GM18511 (cell line): Measurements from ENCODE around the gene VPS8.
"Not testable (repeated sequence)": the region's sequence is repeated elsewhere in the genome, so short reads cannot be mapped to it uniquely, and the experiment has no call there.

ENCODE experiments used
- ATAC-seq: cut with Tn5 transposase; IDR thresholded peaks from one replicate; pipeline ENCODE4 v1.9.1; 2021; ENCODE audit warnings: mild to moderate bottlenecking, moderate library complexity; ENCODE audit not compliant: unreplicated experiment

VPS8 gene

DNA sequence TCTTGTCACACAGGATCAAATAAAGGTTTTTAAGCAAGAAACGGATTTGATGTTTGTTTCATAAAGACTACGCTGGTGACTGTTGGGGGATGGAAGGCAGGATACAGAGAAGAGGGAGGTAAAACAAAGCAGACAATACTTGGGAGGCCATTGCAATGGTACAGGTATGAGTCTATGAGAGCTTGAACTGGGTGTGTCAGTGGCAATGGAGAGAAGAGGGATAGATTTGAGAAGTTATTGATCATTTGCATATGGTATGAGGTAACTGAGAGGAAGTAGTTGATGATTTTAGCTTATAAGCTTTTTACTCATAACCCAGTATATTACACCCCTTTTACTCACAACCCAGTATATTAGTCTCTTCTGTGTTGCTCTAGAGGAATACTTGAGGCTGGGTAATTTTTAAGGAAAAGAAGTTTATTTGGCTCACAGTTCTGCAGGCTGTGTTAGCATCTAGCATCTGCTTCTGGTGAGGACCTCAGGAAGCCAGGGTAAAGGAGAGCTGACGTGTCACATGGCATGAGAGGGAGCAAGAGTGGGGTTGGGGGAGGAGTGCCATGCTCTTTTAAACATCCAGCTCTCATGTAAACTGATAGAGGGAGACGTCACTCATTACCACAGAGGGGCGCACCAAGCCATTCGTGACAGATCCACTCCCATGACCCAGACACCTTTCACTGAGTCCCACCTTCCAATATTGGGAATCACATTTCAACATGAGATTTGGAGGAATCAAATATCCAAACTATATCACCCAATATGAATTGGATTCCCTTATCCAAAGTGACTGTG is 153.9 kb downstream of the VPS8 start:
- ATAC-seq = no peak

DNA sequence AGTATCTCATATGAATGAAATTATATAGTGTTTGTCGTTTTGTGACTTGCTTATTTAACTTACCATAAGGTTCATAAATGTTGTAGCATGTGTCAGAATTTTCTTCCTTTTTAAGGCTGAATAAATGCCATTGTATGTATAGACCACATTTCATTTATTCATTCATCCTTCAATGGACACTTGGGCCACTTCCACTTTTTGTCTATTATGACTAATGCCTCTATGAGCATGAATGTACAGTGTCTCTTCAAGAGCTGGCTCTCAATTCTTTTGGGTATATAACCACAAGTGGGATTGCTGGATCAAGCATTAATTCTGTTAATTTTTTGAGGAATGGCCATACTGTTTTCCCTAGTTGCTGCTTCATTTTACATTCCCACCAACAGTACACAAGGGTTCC is 156.1 kb downstream of the VPS8 start:
- no peak for ATAC-seq

GRCh38 chr3:184970186-184970585 is 158.2 kb downstream of the VPS8 start:
- ATAC-seq = no peak

- no peak for ATAC-seq
Measured at GRCh38 chr3:184977796-184978195, 165.8 kb downstream of the VPS8 start.

- ATAC-seq = no peak
Measured at GRCh38 chr3:184981071-184981470, 169.1 kb downstream of the VPS8 start.

DNA sequence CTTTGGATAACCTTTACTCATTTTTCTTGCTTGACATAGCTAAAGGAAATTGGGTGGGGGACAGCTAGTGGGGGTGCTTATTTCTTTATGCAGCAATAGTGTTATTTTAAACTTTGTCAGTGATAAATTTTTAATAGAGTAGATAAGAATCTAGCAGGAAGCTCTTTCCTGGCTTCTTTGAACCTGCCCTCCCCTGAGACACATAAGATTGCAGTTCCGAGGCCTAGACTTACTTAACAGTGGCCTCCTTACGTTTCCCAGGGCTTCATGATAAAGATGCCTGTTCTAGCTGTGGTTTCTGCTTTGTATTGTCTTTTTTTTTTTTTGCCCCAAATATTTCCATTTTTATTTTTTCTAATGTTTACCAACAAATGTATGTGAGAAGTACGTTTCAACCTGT is 170.1 kb downstream of the VPS8 start:
- ATAC-seq = no peak

- ATAC-seq = no peak
Measured at GRCh38 chr3:184985586-184985985, 173.6 kb downstream of the VPS8 start.

GRCh38 chr3:184986366-184986889 is 174.5 kb downstream of the VPS8 start:
- ATAC-seq = no peak

GRCh38 chr3:184993394-184993793 is 181.4 kb downstream of the VPS8 start:
- no peak for ATAC-seq

DNA sequence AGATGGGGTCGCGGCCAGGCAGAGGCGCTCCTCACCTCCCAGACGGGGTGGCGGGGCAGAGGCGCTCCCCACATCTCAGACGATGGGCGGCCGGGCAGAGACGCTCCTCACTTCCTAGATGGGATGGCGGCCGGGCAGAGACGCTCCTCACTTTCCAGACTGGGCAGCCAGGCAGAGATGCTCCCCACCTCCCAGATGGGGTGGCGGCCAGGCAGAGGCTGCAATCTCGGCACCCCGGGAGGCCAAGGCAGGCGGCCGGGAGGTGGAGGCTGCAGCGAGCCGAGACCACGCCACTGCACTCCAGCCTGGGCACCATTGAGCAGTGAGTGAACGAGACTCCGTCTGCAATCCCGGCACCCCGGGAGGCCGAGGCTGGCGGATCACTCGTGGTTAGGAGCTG is 191.9 kb downstream of the VPS8 start:
- ATAC-seq = not testable (repeated sequence)

DNA sequence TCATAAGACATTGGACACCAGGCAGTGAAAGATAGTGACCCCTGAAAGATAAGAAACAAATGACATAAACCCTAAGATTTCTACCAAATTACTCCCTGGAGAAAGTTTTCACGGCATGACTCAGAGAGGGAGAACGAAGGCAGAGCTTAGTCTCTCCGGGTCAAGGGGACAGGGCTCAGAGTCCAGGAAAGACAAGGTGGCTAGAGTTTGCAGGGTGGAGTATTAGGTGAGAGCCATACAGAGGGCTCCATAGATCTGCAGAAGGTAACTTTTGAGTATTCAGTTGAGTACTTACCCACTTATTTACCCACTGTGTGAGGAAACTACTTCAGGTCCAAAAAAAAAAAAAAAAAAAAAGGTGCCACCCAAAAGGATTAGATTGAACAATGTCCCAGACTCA is 197.7 kb downstream of the VPS8 start:
- no peak for ATAC-seq

GRCh38 chr3:185017584-185017983 is 205.6 kb downstream of the VPS8 start:
- ATAC-seq = not testable (repeated sequence)

- not testable (repeated sequence) for ATAC-seq
Measured at GRCh38 chr3:185017996-185018395, 206.0 kb downstream of the VPS8 start.

DNA sequence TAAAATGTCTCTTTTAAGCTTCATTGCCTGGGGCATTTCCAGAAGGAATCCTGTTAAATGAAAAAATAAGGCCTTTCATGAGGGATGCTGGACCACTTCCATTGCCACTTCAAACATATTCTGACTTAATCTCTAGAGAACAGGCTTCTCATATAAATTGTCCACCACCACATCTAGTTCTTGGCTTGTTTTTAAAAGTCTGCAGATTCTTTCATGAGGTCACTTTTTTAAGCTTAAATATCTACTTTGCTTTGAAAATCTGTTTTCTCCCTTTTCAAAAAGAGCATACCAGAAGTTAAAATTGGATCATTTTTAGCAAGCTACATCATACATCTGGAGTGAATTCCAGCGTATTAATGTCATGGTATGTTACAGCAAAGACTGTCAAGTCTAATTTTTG is 209.3 kb downstream of the VPS8 start:
- ATAC-seq = no peak

- ATAC-seq = no peak
Measured at GRCh38 chr3:185024406-185024805, 212.4 kb downstream of the VPS8 start.

- ATAC-seq = no peak
Measured at GRCh38 chr3:185024966-185025365, 213.0 kb downstream of the VPS8 start.

DNA sequence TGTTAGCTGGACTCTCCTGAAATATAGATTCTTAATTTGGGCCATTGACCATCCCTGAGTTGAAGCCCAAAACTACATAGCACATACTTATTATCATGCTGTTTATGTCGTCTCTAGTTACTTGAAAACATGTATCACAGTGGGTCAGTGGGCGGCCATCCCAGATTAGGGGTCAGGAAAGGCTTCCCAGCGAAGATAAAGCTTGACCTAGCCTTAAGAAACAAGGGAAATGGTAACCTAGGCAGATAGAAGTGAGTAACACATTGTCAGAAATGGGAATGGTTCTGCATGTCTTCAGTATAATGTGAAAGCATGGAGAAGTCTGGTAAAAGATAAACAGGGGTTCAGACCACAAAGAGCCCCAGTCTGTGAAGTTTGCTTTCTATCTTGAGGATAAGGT is 216.2 kb downstream of the VPS8 start:
- no peak for ATAC-seq

- no peak for ATAC-seq
Measured at GRCh38 chr3:185029086-185029485, 217.1 kb downstream of the VPS8 start.

DNA sequence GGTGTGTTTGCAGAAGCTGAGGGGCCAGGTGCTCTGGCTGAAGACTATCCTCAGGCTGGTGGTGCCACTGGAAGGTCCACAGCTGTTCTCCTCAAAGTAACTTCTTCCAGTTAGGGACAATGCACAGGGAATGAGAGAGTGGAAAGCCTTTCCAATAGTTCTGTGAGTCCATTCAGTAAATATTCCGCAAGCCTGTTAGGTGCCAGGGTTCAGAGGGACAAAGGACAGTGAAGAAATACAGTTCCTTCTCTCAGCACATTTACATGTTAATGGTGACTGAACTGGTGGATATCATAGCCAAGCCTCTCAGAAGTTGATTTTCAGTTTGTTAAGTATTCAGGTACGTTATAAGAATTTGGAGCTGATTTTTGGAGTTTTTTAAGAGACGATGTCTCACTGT is 218.4 kb downstream of the VPS8 start:
- no peak for ATAC-seq

DNA sequence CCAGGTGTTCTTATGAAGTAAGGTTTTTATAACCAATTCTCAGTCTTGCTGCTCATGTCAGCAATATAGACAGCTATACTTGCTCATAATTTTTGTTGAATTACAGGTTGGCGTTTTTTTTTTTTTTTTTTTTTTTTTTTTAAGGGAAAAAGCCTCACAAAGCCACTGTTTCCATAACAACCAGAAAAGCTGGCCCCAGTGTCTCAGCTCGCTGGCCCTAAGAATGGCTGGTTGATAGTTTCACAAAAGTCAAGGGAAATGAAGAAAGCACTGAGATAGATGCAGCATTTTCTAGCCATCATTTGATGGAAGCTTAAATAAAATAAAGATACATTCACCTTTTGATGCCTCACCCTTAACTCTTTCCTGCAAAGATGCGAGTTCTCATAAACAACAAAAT is 219.0 kb downstream of the VPS8 start:
- no peak for ATAC-seq

DNA sequence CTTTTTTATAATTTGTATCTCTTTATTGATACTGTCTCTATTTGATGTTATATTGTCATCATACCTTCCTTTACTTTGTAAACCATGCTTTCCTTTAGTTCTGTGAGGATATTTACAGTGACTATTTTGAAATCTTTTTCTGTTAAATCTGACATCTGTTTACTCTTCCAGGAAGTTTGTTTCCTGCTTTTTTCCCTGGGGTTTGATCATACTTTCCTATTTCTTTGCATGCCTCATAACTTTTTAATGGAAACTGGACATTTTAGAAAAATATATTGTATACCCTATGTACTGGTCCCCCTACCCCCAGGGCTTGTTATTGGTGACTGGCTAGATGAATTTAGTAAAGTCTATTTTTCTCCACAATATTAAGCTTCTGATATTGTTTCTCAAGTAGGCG is 225.8 kb downstream of the VPS8 start:
- ATAC-seq = no peak

- ATAC-seq = no peak
Measured at GRCh38 chr3:185040425-185040824, 228.5 kb downstream of the VPS8 start.

- ATAC-seq = no peak
Measured at GRCh38 chr3:185041540-185041939, 229.6 kb downstream of the VPS8 start.
